PC-9 (cell line): ENCODE measurements around the gene SLC1A7. TPM values are rescaled to one million over a fixed set of nuclear protein-coding genes. Genes with fewer than 3 reads are reported as not detected.
A peak's percentile ranks its signal among the peaks of the same experiment; 100 is the strongest.

ENCODE experiments used
- BruUV-seq: library from RNA; stranded (reverse); fragments of 400-500 nt; replicated peaks from 2 replicates; lab custom pipeline; 2021; lab: Mats Ljungman, UMichigan
- CTCF ChIA-PET: fragments of 300-600 bp; sonication (Branson Sonifier 250); formaldehyde crosslinking; loops from one replicate; lab custom pipeline; 2022; ENCODE audit warnings: antibody characterized with exemption; lab: Charles Lee
- POLR2A ChIA-PET: fragments of 300-600 bp; sonication (Branson Sonifier 250); formaldehyde crosslinking; loops from one replicate; lab custom pipeline; 2022; ENCODE audit warnings: antibody characterized with exemption; ENCODE audit not compliant: unreplicated experiment; lab: Charles Lee
- DNase-seq, 2 experiments: peaks; one replicate each; pipeline versions ENCODE4 v3.0.0 to v3.0.0-alpha.2; 2015 to 2022; ENCODE audit warnings: mixed read lengths in 1 of 2
- H2AFZ ChIP-seq: fragments of 200-600 bp; sonication (generic); 2 replicates; pipeline ENCODE4 v1.8.1; 2017; ENCODE audit warnings: antibody characterized with exemption
- H3F3A ChIP-seq: fragments of 200-600 bp; sonication (generic); 2 replicates; pipeline ENCODE4 v1.8.1; 2017; ENCODE audit warnings: antibody characterized with exemption, mild to moderate bottlenecking, low read depth; ENCODE audit not compliant: insufficient read depth
- H3K27ac ChIP-seq: fragments of 200-600 bp; sonication (generic); 2 replicates; pipeline ENCODE4 v1.6.1; 2016; ENCODE audit warnings: mixed run types
- H3K27me3 ChIP-seq: fragments of 200-600 bp; sonication (generic); 2 replicates; pipeline ENCODE4 v1.6.1; 2016; ENCODE audit warnings: low read depth, mixed run types; ENCODE audit not compliant: insufficient read depth
- H3K36me3 ChIP-seq: fragments of 200-600 bp; sonication (generic); 2 replicates; pipeline ENCODE4 v1.6.1; 2016; ENCODE audit warnings: low read depth, mixed run types
- H3K4me1 ChIP-seq: fragments of 200-600 bp; sonication (generic); replicated peaks from 2 replicates; pipeline ENCODE4 v1.6.1; 2016; ENCODE audit warnings: mixed run types; ENCODE audit not compliant: insufficient read depth
- H3K4me2 ChIP-seq: fragments of 200-600 bp; sonication (generic); 2 replicates; pipeline ENCODE4 v1.6.1; 2017; ENCODE audit warnings: mixed run types
- H3K4me3 ChIP-seq: fragments of 200-600 bp; sonication (generic); 2 replicates; pipeline ENCODE4 v1.6.1; 2016; ENCODE audit warnings: mixed run types
- H3K79me2 ChIP-seq: fragments of 200-600 bp; sonication (generic); 2 replicates; pipeline ENCODE4 v1.6.1; 2017; ENCODE audit warnings: low read depth, mixed run types
- H3K9me2 ChIP-seq: fragments of 200-600 bp; sonication (generic); 2 replicates; pipeline ENCODE4 v1.8.1; 2017; ENCODE audit warnings: mild to moderate bottlenecking; ENCODE audit not compliant: insufficient read depth
- H3K9me3 ChIP-seq: fragments of 200-600 bp; sonication (generic); 2 replicates; pipeline ENCODE4 v1.8.1; 2016; ENCODE audit warnings: low read depth; ENCODE audit not compliant: insufficient read depth
- H4K20me1 ChIP-seq: fragments of 200-600 bp; sonication (generic); 2 replicates; pipeline ENCODE4 v1.8.1; 2017; ENCODE audit not compliant: insufficient read depth
- EZH2 ChIP-seq: fragments of 200-600 bp; sonication (generic); IDR thresholded peaks from 2 replicates; pipeline ENCODE4 v1.8.0; 2017; ENCODE audit warnings: antibody characterized with exemption, low read depth
- intact Hi-C: fragments of 100-400 bp; cut with micrococcal nuclease; formaldehyde crosslinking; loops from one replicate; pipeline ENCODE4 v1.10.0; 2022; ENCODE audit not compliant: unreplicated experiment
- total RNA-seq: library from RNA; stranded (reverse); gene quantifications from 2 replicates; pipeline ENCODE4 v1.2.3, GENCODE V29; 2021
- TF ChIP-seq, protein P1 (sequence below): fragments of 200-600 bp; sonication (generic); conservative IDR thresholded peaks from 2 replicates; pipeline ENCODE4 v1.6.1; 2017; ENCODE audit warnings: mixed run types, antibody characterized with exemption, mild to moderate bottlenecking, moderate library complexity

SLC1A7 gene
- total RNA-seq, 1 experiment from 2014 or later, result not detected

DNA sequence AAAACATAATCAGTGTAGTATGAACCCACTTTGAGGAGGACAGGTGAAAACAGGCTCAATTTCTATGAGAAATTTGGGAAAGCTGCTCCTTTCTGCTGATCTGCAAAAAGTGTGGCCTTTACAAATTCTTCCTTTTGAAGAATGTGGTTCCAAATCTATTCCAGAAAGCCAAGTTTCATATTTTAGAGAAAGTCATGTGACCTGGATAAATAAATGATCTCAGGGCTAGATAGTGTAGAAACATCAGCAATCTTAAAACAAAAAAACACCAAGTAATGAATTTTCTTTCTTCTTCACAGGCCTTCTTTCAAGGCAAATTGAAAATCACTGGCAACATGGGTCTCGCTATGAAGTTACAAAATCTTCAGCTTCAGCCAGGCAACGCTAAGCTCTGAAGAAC is 92.1 kb downstream of the SLC1A7 start:
- no TSS peak for BruUV-seq
- POLR2A ChIA-PET, result no interaction called here
- Histone ChIP-seq H4K20me1 (no peaks in the 10 kb centered on the region), H3K9me3 (no peaks in the 10 kb centered on the region), H3K4me3 (no peak overlapping the region), H3K4me2 (no peak overlapping the region), H3K79me2 (no peaks in the 10 kb centered on the region), H3K27me3 (no peaks in the 10 kb centered on the region), H3K4me1 (peaks cover 47% of the 10 kb centered on the region), H3K9me2 (no peaks in the 10 kb centered on the region), H2AFZ (no peak overlapping the region), H3K27ac (no peak overlapping the region), H3F3A (peaks cover 42% of the 10 kb centered on the region), H3K36me3 (peaks cover 6% of the 10 kb centered on the region; the same call in 1 of the 2 replicates)
- DNase-seq, result no peak
- CTCF ChIA-PET, result no interaction called here
- intact Hi-C loops, result no loop called here
- TF ChIP-seq EZH2, result no peak
- TF ChIP-seq, protein P1, sequence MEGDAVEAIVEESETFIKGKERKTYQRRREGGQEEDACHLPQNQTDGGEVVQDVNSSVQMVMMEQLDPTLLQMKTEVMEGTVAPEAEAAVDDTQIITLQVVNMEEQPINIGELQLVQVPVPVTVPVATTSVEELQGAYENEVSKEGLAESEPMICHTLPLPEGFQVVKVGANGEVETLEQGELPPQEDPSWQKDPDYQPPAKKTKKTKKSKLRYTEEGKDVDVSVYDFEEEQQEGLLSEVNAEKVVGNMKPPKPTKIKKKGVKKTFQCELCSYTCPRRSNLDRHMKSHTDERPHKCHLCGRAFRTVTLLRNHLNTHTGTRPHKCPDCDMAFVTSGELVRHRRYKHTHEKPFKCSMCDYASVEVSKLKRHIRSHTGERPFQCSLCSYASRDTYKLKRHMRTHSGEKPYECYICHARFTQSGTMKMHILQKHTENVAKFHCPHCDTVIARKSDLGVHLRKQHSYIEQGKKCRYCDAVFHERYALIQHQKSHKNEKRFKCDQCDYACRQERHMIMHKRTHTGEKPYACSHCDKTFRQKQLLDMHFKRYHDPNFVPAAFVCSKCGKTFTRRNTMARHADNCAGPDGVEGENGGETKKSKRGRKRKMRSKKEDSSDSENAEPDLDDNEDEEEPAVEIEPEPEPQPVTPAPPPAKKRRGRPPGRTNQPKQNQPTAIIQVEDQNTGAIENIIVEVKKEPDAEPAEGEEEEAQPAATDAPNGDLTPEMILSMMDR, result no peak

DNA sequence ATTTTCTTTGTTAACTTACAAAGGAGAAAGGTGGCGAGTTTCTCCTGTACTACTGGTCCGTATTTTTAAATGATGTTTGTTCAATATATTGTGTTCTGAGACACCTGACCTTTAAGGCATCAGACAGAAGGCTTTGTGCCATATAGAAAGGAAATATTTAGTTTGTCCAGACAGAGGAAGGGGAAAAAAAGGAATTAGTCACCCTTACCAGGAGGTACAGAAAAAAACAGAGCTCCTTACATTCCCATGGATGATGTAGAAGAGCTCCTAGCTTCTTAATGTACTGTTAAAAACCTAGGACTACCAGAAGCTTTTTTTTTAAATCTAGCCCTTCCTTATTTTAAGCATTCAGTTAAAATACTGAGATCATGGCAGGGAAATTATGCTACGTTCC is 92.9 kb downstream of the SLC1A7 start:
- Histone ChIP-seq H3K4me2 (peak overlapping the region; percentile 59), H3F3A (peaks cover 42% of the 10 kb centered on the region), H3K79me2 (no peaks in the 10 kb centered on the region), H4K20me1 (no peaks in the 10 kb centered on the region), H3K27me3 (no peaks in the 10 kb centered on the region), H3K9me2 (no peaks in the 10 kb centered on the region), H3K36me3 (peaks cover 6% of the 10 kb centered on the region; the same call in 1 of the 2 replicates), H2AFZ (no peak overlapping the region), H3K9me3 (no peaks in the 10 kb centered on the region), H3K4me3 (no peak overlapping the region), H3K4me1 (peaks cover 47% of the 10 kb centered on the region), H3K27ac (peak overlapping the region; percentile 74)
- POLR2A ChIA-PET, result no interaction called here
- DNase-seq, result no peak
- CTCF ChIA-PET, result no interaction called here
- intact Hi-C loops, result loop anchor here (5.0 to 10.0 kb wide), 2 partner anchors 125 to 133 kb away; partner anchors contain the start of genes ECHDC2 and SCP2
- BruUV-seq, result no TSS peak
- TF ChIP-seq, protein P1, result no peak
- no peak for TF ChIP-seq EZH2

DNA sequence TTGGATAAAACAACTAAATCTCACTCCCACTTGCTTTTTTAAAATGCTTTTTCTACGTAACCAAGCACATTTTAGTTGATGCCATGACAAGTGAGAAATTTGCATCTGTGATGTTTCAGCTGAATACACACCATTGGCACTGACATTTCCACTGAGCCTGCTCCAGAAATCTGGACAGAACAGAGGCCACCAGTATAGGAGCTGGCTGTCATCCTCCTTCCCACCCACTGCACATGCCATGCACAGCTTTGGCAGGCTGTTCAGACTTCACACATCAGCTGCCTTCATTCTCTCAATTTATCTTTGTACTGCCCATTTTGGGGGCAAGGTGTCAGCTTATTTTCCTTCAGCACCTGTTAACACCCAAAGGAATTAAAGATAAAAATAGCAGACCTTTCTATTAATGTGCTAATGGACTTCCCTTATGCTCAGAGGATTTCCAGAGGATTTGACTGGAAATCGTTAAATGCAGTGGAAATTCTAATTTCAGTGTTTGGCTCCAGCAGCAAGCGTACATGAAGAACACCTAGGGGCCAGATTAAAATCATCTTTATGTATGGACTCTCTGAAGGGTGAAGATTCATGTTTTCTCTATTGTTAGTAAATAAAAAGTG is 93.4 kb downstream of the SLC1A7 start:
- ChIA-PET CTCF (interaction anchor here (0.6 kb wide), 1 partner anchor 22 kb away, joined by 3 read pairs; no protein-coding TSS in a partner anchor), POLR2A (no interaction called here)
- Histone ChIP-seq H3K36me3 (peaks cover 6% of the 10 kb centered on the region; the same call in 1 of the 2 replicates), H3K79me2 (no peaks in the 10 kb centered on the region), H3K4me1 (peaks cover 47% of the 10 kb centered on the region), H4K20me1 (no peaks in the 10 kb centered on the region), H3F3A (peaks cover 42% of the 10 kb centered on the region), H3K27ac (peak overlapping the region; percentile 74), H3K9me3 (no peaks in the 10 kb centered on the region), H3K9me2 (no peaks in the 10 kb centered on the region), H3K4me3 (no peak overlapping the region), H2AFZ (no peak overlapping the region), H3K4me2 (peak overlapping the region; percentile 59), H3K27me3 (no peaks in the 10 kb centered on the region)
- BruUV-seq, result no TSS peak
- intact Hi-C loops, result loop anchor here (1.0 to 10.0 kb wide), 5 partner anchors 35 to 133 kb away; partner anchors contain the start of genes ECHDC2 and SCP2
- TF ChIP-seq EZH2, result no peak
- TF ChIP-seq, protein P1, result no peak
- no peak for DNase-seq
